ENCODE measurements around the gene NR3C2.

The NR3C2 gene

DNA sequence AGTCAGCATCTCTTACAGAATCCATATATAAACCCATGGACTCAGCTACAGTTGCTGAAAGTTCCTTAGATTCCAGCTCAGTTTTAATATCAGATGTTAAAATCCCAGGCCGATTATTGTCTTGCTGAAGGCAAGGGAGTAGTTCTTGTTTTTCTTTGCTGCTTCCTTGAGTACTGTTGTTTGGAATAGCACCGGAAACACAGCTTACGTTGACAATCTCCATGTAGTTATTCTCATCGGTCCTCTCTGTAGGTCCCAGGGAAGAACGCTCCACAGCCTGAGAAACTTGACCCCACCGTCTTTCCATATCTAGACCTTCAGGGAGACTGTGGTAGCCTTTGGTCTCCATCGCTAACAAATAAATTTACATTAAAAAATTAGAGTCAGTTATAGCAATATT lies 5.7 kb downstream of the NR3C2 start:
- Histone ChIP-seq H3K9ac (ENCODE audit: low read length in 5 of 5) (no peak overlapping the region), H3K27ac (ENCODE audit: low read depth, low read length) (no peak overlapping the region), H3K4me3 (ENCODE audit: low read depth in 1 of 5, low read length in 5 of 5) (no peak overlapping the region), H3K36me3 (ENCODE audit: control insufficient read depth in 5 of 5, insufficient read depth in 5 of 5, low read length in 5 of 5) (peaks cover 0 to 12% (median 5%) of the 10 kb centered on the region in 5 donors), H3K9me3 (ENCODE audit: control insufficient read depth in 5 of 5, low read length in 5 of 5) (no peaks in the 10 kb centered on the region), H3K27me3 (ENCODE audit: control insufficient read depth in 5 of 5, insufficient read depth in 4 of 5, low read length in 5 of 5) (no peaks in the 10 kb centered on the region), H3K4me1 (ENCODE audit: control insufficient read depth in 5 of 5, insufficient read depth in 5 of 5, low read length in 5 of 5) (peaks cover 2 to 35% (median 15%) of the 10 kb centered on the region in 5 donors)

DNA sequence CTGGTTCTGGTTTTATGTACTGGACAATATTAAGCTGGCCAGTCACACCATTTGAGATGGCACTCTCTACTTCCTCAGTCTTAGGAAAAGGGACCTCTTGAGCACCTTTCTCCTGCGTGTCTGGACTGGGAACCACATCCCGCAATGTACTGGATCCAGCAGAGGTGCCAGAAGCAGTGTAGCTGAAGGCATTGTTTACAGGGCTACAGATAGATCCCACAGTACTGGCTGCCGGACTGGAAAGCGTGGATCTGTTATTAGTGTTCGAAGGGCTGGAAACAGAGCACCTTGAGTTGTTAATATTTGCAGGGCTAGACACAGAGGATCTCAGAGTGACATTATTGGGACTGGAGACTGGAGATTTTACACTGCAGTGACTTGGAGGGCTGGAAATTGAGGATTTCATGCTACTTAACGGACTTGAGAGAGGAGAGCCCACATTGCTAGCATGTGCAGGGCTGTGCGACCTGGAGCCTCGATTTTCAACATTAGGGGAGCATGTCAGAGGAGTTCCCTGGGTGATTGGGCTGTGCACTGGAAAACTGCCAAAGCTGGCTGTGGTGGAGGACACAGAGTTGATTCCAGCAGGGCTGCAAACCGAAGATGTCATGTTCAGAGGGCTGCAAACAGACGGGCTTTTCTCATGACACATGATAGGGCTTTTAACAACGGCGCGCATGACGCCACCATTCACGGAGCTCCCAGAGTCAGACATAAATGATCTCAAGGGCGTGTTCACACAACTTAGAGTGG lies 6.4 kb downstream of the NR3C2 start:
- no peaks in the 10 kb centered on the region for H3K27me3 ChIP-seq (ENCODE audit: control insufficient read depth in 5 of 5, insufficient read depth in 4 of 5, low read length in 5 of 5)
- no peak overlapping the region for H3K27ac ChIP-seq (ENCODE audit: low read depth, low read length)
- peaks cover 0 to 12% (median 5%) of the 10 kb centered on the region in 5 donors for H3K36me3 ChIP-seq (ENCODE audit: control insufficient read depth in 5 of 5, insufficient read depth in 5 of 5, low read length in 5 of 5)
- H3K4me3 ChIP-seq (ENCODE audit: low read depth in 1 of 5, low read length in 5 of 5), result no peak overlapping the region
- no peaks in the 10 kb centered on the region for H3K9me3 ChIP-seq (ENCODE audit: control insufficient read depth in 5 of 5, low read length in 5 of 5)
- H3K4me1 ChIP-seq (ENCODE audit: control insufficient read depth in 5 of 5, insufficient read depth in 5 of 5, low read length in 5 of 5), result peaks cover 2 to 32% (median 8%) of the 10 kb centered on the region in 5 donors
- H3K9ac ChIP-seq (ENCODE audit: low read length in 5 of 5), result no peak overlapping the region

GRCh38 chr4:148434075-148434773 lies 8.0 kb downstream of the NR3C2 start:
- peaks cover 0 to 12% (median 5%) of the 10 kb centered on the region in 5 donors for H3K36me3 ChIP-seq (ENCODE audit: control insufficient read depth in 5 of 5, insufficient read depth in 5 of 5, low read length in 5 of 5)
- no peaks in the 10 kb centered on the region for H3K9me3 ChIP-seq (ENCODE audit: control insufficient read depth in 5 of 5, low read length in 5 of 5)
- no peak overlapping the region for H3K27ac ChIP-seq (ENCODE audit: low read depth, low read length)
- no peaks in the 10 kb centered on the region for H3K27me3 ChIP-seq (ENCODE audit: control insufficient read depth in 5 of 5, insufficient read depth in 4 of 5, low read length in 5 of 5)
- H3K4me3 ChIP-seq (ENCODE audit: low read depth in 1 of 5, low read length in 5 of 5), result no peak overlapping the region
- no peak overlapping the region for H3K9ac ChIP-seq (ENCODE audit: low read length in 5 of 5)
- H3K4me1 ChIP-seq (ENCODE audit: control insufficient read depth in 5 of 5, insufficient read depth in 5 of 5, low read length in 5 of 5), result peaks cover 0 to 22% (median 3%) of the 10 kb centered on the region in 5 donors

DNA sequence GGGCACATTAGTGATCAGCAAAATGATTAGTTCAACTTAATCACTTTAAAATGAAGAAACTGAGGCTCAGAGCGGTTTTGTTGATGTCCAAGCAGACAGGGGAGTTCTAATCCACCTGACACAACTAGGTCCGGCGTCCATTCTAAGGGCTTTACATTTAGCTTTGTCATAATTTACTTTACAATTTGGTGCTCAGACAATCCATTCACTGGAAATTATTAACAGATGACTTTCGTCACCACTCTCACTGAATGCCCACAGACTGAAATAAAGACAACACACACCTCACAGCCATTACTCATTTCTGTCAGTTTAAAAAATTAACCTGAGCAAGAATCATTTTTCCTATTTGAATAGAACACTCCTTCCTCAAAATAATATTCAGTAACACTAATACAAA lies 10.8 kb downstream of the NR3C2 start:
- no peak overlapping the region for H3K27ac ChIP-seq (ENCODE audit: low read depth, low read length)
- peaks cover 0 to 12% (median 5%) of the 10 kb centered on the region in 5 donors for H3K36me3 ChIP-seq (ENCODE audit: control insufficient read depth in 5 of 5, insufficient read depth in 5 of 5, low read length in 5 of 5)
- no peak overlapping the region for H3K9ac ChIP-seq (ENCODE audit: low read length in 5 of 5)
- no peaks in the 10 kb centered on the region for H3K27me3 ChIP-seq (ENCODE audit: control insufficient read depth in 5 of 5, insufficient read depth in 4 of 5, low read length in 5 of 5)
- no peaks in the 10 kb centered on the region for H3K9me3 ChIP-seq (ENCODE audit: control insufficient read depth in 5 of 5, low read length in 5 of 5)
- no peak overlapping the region for H3K4me3 ChIP-seq (ENCODE audit: low read depth in 1 of 5, low read length in 5 of 5)
- H3K4me1 ChIP-seq (ENCODE audit: control insufficient read depth in 5 of 5, insufficient read depth in 5 of 5, low read length in 5 of 5), result peaks cover 0 to 22% (median 3%) of the 10 kb centered on the region in 5 donors

DNA sequence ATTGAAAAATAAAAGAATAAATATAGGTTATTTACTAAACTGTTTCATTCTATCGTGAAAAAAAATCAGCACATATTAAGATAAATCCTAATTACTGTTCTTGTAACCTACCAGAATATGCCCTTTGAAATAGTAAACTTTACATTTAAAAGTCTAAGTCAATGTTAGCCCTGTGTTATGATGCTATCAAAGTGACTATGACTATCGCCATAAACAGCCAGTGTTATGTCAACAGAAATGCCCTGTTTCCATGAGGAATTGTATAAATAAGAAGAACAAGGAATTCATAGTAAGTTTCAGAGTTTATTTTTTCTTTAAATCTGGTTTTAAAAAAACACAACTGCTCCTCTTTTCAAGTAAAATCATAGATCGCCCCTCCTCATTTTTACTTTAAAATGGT lies 11.4 kb downstream of the NR3C2 start:
- Histone ChIP-seq H3K27me3 (ENCODE audit: control insufficient read depth in 5 of 5, insufficient read depth in 4 of 5, low read length in 5 of 5) (no peaks in the 10 kb centered on the region), H3K9ac (ENCODE audit: low read length in 5 of 5) (no peak overlapping the region), H3K4me3 (ENCODE audit: low read depth in 1 of 5, low read length in 5 of 5) (no peak overlapping the region), H3K9me3 (ENCODE audit: control insufficient read depth in 5 of 5, low read length in 5 of 5) (no peaks in the 10 kb centered on the region), H3K36me3 (ENCODE audit: control insufficient read depth in 5 of 5, insufficient read depth in 5 of 5, low read length in 5 of 5) (peaks cover 0 to 8% (median 4%) of the 10 kb centered on the region in 5 donors), H3K4me1 (ENCODE audit: control insufficient read depth in 5 of 5, insufficient read depth in 5 of 5, low read length in 5 of 5) (peaks cover 0 to 18% (median 3%) of the 10 kb centered on the region in 5 donors), H3K27ac (ENCODE audit: low read depth, low read length) (no peak overlapping the region)

- Histone ChIP-seq H3K36me3 (ENCODE audit: control insufficient read depth in 5 of 5, insufficient read depth in 5 of 5, low read length in 5 of 5) (no peaks in the 10 kb centered on the region), H3K4me3 (ENCODE audit: low read depth in 1 of 5, low read length in 5 of 5) (no peak overlapping the region), H3K9me3 (ENCODE audit: control insufficient read depth in 5 of 5, low read length in 5 of 5) (no peaks in the 10 kb centered on the region), H3K27ac (ENCODE audit: low read depth, low read length) (no peak overlapping the region), H3K4me1 (ENCODE audit: control insufficient read depth in 5 of 5, insufficient read depth in 5 of 5, low read length in 5 of 5) (peaks cover 0 to 4% (median 0%) of the 10 kb centered on the region in 5 donors), H3K9ac (ENCODE audit: low read length in 5 of 5) (no peak overlapping the region), H3K27me3 (ENCODE audit: control insufficient read depth in 5 of 5, insufficient read depth in 4 of 5, low read length in 5 of 5) (no peaks in the 10 kb centered on the region)
These were observed 13.0 kb downstream of the NR3C2 start for GRCh38 chr4:148429206-148429605.

- H3K9me3 ChIP-seq (ENCODE audit: control insufficient read depth in 5 of 5, low read length in 5 of 5), result no peaks in the 10 kb centered on the region
- peaks cover 0 to 6% (median 0%) of the 10 kb centered on the region in 5 donors for H3K4me1 ChIP-seq (ENCODE audit: control insufficient read depth in 5 of 5, insufficient read depth in 5 of 5, low read length in 5 of 5)
- no peaks in the 10 kb centered on the region for H3K27me3 ChIP-seq (ENCODE audit: control insufficient read depth in 5 of 5, insufficient read depth in 4 of 5, low read length in 5 of 5)
- H3K4me3 ChIP-seq (ENCODE audit: low read depth in 1 of 5, low read length in 5 of 5), result no peak overlapping the region
- no peak overlapping the region for H3K9ac ChIP-seq (ENCODE audit: low read length in 5 of 5)
- H3K27ac ChIP-seq (ENCODE audit: low read depth, low read length), result no peak overlapping the region
- no peaks in the 10 kb centered on the region for H3K36me3 ChIP-seq (ENCODE audit: control insufficient read depth in 5 of 5, insufficient read depth in 5 of 5, low read length in 5 of 5)
These were observed 15.6 kb downstream of the NR3C2 start for GRCh38 chr4:148426643-148427042.

GRCh38 chr4:148425327-148426110 lies 16.7 kb downstream of the NR3C2 start:
- no peaks in the 10 kb centered on the region for H3K36me3 ChIP-seq (ENCODE audit: control insufficient read depth in 5 of 5, insufficient read depth in 5 of 5, low read length in 5 of 5)
- no peak overlapping the region for H3K4me3 ChIP-seq (ENCODE audit: low read depth in 1 of 5, low read length in 5 of 5)
- H3K4me1 ChIP-seq (ENCODE audit: control insufficient read depth in 5 of 5, insufficient read depth in 5 of 5, low read length in 5 of 5), result peaks cover 0 to 2% (median 0%) of the 10 kb centered on the region in 5 donors
- H3K9me3 ChIP-seq (ENCODE audit: control insufficient read depth in 5 of 5, low read length in 5 of 5), result no peaks in the 10 kb centered on the region
- no peak overlapping the region for H3K27ac ChIP-seq (ENCODE audit: low read depth, low read length)
- H3K27me3 ChIP-seq (ENCODE audit: control insufficient read depth in 5 of 5, insufficient read depth in 4 of 5, low read length in 5 of 5), result no peaks in the 10 kb centered on the region
- H3K9ac ChIP-seq (ENCODE audit: low read length in 5 of 5), result no peak overlapping the region

DNA sequence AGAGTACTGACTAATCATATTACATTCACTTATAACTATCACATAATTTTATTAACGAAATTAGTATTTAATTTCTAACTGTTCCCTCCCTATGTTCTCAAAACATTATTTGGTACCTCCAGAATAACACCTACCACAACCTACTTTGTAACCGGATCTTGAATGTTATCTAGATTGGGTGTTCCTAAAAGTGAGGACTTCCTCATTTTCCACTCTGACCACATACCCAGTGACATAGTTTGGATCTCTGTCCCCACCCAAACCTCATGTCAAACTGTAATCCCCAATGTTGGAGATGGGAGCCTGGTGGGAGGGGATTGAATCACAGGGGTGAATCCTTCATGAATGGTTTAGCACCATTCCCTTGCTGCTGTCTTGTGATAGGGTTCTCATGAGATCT lies 21.8 kb downstream of the NR3C2 start:
- H3K9ac ChIP-seq (ENCODE audit: low read length in 5 of 5), result no peak overlapping the region
- H3K4me1 ChIP-seq (ENCODE audit: control insufficient read depth in 5 of 5, insufficient read depth in 5 of 5, low read length in 5 of 5), result peaks cover 0 to 2% (median 0%) of the 10 kb centered on the region in 5 donors
- H3K4me3 ChIP-seq (ENCODE audit: low read depth in 1 of 5, low read length in 5 of 5), result no peak overlapping the region
- H3K36me3 ChIP-seq (ENCODE audit: control insufficient read depth in 5 of 5, insufficient read depth in 5 of 5, low read length in 5 of 5), result no peaks in the 10 kb centered on the region
- H3K27ac ChIP-seq (ENCODE audit: low read depth, low read length), result no peak overlapping the region
- no peaks in the 10 kb centered on the region for H3K27me3 ChIP-seq (ENCODE audit: control insufficient read depth in 5 of 5, insufficient read depth in 4 of 5, low read length in 5 of 5)
- H3K9me3 ChIP-seq (ENCODE audit: control insufficient read depth in 5 of 5, low read length in 5 of 5), result no peaks in the 10 kb centered on the region

DNA sequence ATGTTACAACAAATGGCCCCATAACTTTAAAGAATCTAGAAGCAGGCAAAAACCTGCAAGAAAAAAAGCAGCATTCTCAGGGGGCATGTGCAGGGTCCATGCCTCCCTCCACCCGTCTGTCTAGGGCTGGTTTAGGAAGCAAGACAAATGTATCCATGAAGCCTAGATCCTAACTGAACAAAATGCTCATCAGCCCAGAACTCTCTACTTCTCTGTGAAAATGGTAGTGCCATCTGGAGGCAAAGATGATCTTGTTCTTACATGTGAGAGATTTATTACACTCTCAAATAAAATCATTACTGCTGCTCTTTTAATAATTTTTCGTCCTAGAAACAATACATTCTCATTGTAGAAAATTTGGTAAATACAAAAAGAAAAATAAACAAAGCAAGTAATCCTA lies 26.7 kb downstream of the NR3C2 start:
- no peak overlapping the region for H3K4me3 ChIP-seq (ENCODE audit: low read depth in 1 of 5, low read length in 5 of 5)
- no peaks in the 10 kb centered on the region for H3K9me3 ChIP-seq (ENCODE audit: control insufficient read depth in 5 of 5, low read length in 5 of 5)
- H3K27ac ChIP-seq (ENCODE audit: low read depth, low read length), result no peak overlapping the region
- H3K27me3 ChIP-seq (ENCODE audit: control insufficient read depth in 5 of 5, insufficient read depth in 4 of 5, low read length in 5 of 5), result no peaks in the 10 kb centered on the region
- H3K36me3 ChIP-seq (ENCODE audit: control insufficient read depth in 5 of 5, insufficient read depth in 5 of 5, low read length in 5 of 5), result no peaks in the 10 kb centered on the region
- H3K4me1 ChIP-seq (ENCODE audit: control insufficient read depth in 5 of 5, insufficient read depth in 5 of 5, low read length in 5 of 5), result peaks cover 0 to 2% (median 0%) of the 10 kb centered on the region in 5 donors
- no peak overlapping the region for H3K9ac ChIP-seq (ENCODE audit: low read length in 5 of 5)

All from subcutaneous abdominal adipose tissue (tissue), 5 donors.